NCI-H187 treated with DMSO at 0.1 percent for 48 hours (cell line): ENCODE results near the gene ADRB1.

Experiments
- DNase-seq: peaks from one replicate; lab custom pipeline; 2025; lab: John Stamatoyannopoulos, UW

The ADRB1 gene

DNA sequence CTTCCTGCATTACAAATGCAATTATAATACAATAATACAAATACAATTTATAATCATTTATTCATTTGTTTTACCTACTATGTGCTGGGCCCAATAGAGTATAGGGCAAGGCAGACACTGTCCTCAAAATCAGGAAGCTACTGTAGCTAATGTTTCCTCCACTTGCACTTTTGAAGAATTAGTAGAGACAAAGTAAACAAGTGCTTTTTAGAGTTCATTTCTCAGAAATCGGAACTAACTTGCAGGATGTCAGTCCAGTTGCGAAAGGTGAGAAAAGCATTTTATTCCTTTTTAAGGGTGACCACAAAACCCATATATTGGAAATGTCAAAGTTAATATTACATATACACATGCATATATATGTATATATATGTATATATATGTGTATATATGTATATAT, 14.2 kb downstream of the ADRB1 start:
- no peak for DNase-seq

DNA sequence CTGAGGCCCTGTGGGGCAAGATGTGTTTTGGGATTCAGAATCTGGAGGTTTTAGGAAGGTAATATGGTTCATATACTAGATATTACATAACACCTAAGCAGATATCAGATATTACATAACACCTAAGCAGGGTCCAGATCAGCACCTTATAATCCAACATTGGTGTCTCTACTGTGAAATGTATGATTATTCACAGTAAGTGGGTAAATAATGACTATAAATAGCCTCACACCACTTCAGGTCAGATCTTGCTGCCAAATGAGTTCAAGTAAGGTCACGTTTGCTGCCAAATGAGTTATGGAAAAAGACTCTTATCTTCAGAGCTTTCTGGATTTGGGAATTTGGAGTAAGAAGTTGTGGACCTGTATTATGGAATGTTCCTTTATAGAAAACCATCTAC, 14.6 kb downstream of the ADRB1 start:
- no peak for DNase-seq

- DNase-seq: no peak
These were observed 15.9 kb downstream of the ADRB1 start for GRCh38 chr10:114059561-114059960.

DNA sequence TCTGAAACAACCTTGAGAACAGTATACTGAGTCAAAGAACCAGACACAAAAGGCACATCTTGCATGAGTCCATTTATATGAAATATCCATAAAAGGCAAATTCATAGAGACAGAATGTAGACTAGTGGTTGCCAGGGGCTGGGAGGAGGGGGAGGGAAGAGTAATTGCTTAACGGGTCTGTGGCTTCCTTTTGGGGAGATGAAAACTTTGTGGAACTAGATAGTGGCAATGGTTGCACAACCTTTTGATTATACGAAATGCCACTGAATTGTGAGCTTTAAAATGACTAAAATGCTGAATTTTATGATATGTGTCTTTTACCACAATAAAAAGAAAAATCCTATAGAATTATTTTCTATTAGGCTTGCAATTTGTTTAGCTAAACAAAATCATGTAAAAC, 16.8 kb downstream of the ADRB1 start:
- DNase-seq: no peak

DNA sequence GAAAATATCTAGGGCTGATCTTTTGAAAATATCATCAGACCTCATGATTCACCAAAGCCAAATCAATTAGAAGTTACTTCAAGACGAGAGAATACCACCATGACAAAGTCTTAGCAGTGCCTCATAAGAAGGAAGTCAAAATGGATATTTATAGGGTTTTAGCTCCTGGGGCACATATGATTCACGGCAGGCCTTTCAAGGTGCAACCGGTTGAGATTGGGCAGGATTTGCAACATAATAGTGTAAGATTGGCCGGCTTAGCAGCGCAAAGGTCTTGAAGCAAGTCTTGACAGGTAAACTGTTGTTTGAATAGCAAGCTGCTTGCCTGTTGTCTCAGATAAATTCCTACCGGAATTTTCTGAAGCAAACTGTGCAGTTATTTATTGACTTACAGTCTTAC, 17.5 kb downstream of the ADRB1 start:
- no peak for DNase-seq

- no peak for DNase-seq
These were observed 18.1 kb downstream of the ADRB1 start for GRCh38 chr10:114061789-114062188.

GRCh38 chr10:114064151-114065048, 20.7 kb downstream of the ADRB1 start:
- DNase-seq: no peak

- no peak for DNase-seq
These were observed 21.4 kb downstream of the ADRB1 start for GRCh38 chr10:114065049-114065435.

GRCh38 chr10:114068054-114068707, 24.5 kb downstream of the ADRB1 start:
- DNase-seq: no peak

- DNase-seq: no peak
These were observed 27.0 kb downstream of the ADRB1 start for GRCh38 chr10:114070710-114071109.

GRCh38 chr10:114071178-114071577, 27.5 kb downstream of the ADRB1 start:
- DNase-seq: no peak

- no peak for DNase-seq
These were observed 29.9 kb downstream of the ADRB1 start for GRCh38 chr10:114073395-114074186.

- no peak for DNase-seq
These were observed 31.4 kb downstream of the ADRB1 start for GRCh38 chr10:114075093-114075492.

GRCh38 chr10:114077347-114077746, 33.7 kb downstream of the ADRB1 start:
- no peak for DNase-seq

- no peak for DNase-seq
These were observed 34.2 kb downstream of the ADRB1 start for GRCh38 chr10:114077815-114078219.

GRCh38 chr10:114078346-114078745, 34.7 kb downstream of the ADRB1 start:
- no peak for DNase-seq

DNA sequence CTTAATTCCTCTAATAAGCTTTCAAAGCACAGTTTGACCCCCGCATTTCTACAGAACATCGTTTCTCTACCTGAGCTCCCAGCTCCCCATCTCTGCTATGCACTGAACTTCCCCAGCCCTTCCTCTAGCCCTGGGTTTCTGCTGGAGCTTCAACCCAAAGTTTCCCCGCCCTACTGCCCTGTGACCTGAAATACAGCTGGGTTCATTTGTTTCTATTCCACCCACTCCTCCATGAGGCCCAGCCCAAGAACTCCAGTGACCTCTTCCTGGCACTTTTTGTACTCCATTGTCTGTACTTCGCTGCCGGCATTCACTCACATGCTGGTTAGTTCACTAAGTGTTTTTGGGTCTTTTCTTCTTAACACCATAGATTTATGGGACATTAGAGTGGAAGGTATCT, 35.8 kb downstream of the ADRB1 start:
- DNase-seq: no peak

DNA sequence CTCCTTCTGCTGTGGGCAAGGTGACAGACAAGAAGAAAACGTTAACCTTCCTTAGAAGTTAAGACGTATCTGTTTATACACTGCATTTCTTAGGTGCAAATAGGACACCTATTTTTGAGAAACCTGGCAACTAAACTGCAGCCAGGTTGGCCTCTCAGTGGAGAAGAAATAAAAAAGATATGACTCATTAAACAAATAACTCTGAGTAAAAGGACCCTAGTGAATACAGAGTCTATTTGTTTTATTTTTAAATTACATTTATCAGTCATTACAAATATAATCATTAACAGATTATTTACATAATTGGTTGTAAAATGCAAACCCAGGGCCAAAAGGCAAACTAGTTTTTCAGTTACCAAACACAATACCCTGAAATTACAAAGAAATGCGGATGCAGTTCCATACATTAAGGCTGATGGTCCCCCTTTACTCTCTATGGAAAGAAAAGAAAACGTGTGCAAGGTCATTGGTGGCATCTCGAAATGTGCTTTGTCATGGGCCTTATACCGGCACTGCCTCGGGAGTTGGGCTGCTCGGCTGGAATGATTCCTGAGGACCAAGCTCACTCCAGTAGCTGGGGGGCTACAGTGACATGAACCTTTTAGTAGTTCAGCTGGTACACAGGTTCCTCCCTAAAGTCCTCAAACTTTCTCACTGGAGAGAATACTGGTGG, 38.4 kb downstream of the ADRB1 start:
- DNase-seq: no peak

DNA sequence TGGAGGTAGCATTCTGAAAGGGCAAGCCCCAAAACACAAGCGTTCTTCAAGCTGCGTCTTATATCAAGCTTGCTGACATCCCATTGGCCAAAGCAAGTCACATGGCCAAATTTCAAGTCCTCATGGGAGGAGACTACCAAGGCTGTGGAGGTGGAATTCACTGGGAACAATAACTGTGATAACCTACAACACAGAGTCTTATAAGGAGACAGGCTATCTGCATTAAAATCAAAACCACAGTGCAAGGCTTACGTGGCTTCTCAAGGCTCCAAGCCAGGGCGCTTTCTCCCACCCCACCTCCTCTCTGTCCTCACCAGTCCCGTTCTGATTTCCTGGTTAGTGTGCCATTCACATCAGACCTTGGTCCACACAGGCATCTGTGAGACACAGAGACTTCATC, 39.4 kb downstream of the ADRB1 start:
- DNase-seq: no peak

- no peak for DNase-seq
These were observed 40.5 kb downstream of the ADRB1 start for GRCh38 chr10:114084215-114084614.

GRCh38 chr10:114087255-114087654, 43.6 kb downstream of the ADRB1 start:
- no peak for DNase-seq

DNA sequence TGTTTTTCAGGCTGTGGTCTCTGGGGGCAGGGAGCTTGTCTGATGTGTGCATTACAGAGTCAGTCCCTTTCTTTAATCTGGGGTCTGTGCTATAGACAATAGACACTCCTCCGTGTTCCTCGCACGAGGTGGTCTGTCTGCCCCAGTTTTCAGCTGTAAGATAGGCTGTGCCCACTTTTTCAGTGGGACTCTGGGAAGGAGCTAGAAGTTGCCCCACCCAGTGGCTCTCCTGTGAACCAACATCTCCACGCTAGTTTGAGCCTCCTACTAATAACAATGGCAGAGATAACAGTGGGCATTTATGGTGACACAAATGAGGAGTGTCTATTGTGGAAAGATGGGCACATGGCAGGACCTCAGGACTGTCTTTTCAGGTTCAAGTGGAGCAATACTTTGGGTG, 44.0 kb downstream of the ADRB1 start:
- no peak for DNase-seq
